IPS DF 4.7 (cell line): ENCODE results near the gene TSPAN11.
"Not testable (repeated sequence)": the region's sequence is repeated elsewhere in the genome, so short reads cannot be mapped to it uniquely, and the experiment has no call there.

Source experiments
- DNase-seq: peaks from one replicate; pipeline ENCODE4 v3.0.0-alpha.2; 2013; ENCODE audit warnings: low spot score; ENCODE audit errors: extremely low read depth

Gene TSPAN11

GRCh38 chr12:31000751-31001150 is 74.2 kb downstream of the TSPAN11 start:
- DNase-seq, result no peak

GRCh38 chr12:31001581-31002360 is 75.2 kb downstream of the TSPAN11 start:
- DNase-seq, result no peak

DNA sequence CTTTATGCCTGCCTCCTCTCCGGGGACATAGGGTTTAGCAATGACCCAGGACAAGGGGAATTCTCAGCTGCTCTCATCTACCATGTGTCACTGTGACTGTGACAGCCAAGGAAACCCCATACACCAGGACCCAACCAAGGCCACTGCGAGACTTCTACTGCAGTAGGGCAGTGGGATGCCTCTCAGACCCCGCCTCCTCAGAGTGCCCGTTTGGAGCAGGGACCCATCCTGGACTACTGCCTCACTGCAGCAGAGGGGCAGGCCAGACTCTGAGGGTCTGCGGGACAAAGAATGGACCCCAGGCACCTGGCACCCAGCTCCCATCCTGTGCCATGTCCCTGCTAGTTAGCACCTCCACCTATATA is 75.8 kb downstream of the TSPAN11 start:
- DNase-seq, result no peak

DNA sequence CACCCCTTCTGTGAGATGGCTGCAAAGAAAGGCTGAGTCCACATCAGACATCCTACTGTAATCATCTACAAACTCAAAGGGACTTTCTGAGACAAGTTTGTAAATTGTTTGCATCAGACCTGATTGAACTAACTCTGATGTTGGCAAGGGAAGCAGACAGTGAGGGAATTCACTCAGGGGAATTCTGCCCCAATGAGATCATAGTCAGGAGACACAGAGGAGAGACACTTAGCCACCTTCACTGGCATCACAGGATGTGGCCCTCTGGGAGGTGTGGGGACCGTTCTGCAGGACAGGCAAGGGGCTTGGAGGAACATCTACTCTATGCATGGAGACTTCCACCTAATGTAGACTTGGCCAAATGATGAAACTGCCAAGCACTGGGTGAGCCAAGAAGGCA is 76.5 kb downstream of the TSPAN11 start:
- DNase-seq, result no peak

DNA sequence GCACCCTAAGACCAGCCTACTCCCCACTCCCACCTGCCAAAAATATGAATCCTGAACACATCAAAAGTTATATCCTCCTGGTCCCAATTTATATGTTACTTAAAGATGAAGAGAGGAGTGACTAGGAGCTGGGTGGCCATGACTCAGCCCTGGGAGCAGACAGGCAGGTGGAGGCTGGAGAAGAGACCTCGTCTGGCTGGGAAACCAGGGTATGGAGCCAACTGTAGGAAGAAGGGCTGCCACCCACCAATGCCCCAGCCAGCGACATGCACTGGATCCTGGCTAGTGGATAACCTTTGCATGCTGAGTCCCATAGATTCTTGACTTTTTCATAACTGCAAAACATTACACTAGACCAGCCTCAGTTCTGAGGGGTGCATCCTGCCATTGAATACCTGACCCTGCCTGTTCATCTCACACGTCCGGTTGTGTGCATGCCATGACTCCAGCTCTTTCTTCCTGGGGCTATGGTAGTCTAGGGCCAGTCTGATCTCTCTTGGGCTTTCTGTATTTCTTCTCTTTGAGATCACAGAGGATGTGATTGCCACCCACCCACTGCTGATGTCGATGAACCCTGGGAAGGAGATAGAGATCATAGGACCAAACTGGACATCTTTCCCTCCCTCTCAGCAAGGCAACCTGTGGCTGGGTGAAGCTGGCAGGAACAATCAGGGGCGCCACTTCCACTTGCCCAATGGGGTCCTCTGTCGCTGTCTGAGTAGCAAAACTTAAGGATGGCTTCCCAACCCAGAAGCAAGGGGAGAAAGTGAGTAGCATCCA is 77.5 kb downstream of the TSPAN11 start:
- no peak for DNase-seq

DNA sequence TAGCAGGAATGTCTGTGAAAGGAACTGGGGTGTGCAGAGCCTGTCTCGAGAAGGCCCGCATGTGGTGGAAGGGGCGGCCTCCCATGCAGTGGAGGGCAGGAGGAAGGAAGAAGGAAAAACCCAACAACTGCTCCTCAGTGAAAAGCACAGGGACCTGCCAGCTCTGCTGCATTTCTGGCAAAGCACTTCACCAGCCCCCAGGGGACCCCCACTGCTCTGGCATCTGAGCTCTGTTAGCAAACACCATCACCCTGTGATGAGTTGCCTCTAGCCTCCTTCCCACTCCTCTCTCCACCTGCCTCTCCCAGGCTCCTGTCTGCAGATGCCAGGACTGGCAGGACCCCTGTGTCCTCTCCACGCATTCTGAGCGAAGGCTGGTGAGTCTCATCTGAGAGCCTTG is 78.1 kb downstream of the TSPAN11 start:
- no peak for DNase-seq

GRCh38 chr12:31005256-31005943 is 78.9 kb downstream of the TSPAN11 start:
- no peak for DNase-seq

GRCh38 chr12:31005944-31006361 is 79.4 kb downstream of the TSPAN11 start:
- no peak for DNase-seq

DNA sequence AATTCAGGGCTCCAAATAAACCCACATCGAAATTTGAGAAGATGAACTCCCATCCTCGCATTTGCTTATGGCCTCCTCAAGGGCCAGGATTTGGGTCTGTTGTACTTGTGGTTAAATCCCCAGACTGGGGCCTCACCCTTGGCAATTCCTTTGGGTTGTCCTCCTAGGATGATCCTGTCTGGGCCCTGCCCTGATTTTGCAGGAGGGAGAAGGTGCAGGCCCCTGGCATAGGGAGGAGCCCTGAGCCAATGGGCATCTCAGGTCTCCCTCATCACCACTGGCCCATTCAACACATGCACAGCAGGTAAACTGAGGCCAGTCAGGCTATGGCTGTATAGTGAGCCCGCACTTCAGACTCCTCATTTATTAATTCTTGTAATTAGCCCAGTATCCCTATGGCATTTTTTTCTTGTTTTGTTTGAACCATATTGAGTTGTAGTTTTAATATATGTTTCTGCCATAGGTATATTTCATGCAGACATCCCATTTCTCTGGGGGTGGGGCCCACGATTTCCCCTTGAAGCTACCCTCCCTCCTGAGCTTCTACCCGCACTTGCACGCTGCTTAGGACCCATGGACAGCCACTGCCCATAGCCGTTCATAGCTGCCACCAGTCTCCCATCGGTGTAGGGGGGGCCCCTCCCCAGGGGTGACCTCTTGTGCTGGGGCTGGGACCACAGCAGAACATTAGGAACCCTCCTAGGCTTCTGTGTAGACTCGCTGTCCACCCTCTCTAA is 80.0 kb downstream of the TSPAN11 start:
- DNase-seq, result no peak

DNA sequence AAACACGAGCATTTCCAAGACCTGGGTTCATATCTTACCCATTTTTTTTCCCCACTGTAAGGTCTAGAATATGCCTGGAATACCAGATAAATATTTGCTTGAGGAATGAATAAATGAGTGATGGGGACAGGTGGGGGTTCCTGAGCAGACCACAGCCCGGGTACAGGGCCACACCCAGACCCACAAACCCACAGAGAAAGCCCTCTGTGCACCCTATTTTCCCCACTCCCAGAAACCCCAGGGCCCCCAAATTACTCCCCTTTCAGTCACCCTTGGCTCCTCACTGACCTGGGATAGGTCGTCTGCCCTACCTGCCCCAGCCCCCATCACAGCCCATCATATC is 80.6 kb downstream of the TSPAN11 start:
- DNase-seq, result no peak

GRCh38 chr12:31007636-31008175 is 81.2 kb downstream of the TSPAN11 start:
- DNase-seq, result no peak

- DNase-seq, result no peak
Observed at GRCh38 chr12:31008241-31008761, 81.8 kb downstream of the TSPAN11 start.

DNA sequence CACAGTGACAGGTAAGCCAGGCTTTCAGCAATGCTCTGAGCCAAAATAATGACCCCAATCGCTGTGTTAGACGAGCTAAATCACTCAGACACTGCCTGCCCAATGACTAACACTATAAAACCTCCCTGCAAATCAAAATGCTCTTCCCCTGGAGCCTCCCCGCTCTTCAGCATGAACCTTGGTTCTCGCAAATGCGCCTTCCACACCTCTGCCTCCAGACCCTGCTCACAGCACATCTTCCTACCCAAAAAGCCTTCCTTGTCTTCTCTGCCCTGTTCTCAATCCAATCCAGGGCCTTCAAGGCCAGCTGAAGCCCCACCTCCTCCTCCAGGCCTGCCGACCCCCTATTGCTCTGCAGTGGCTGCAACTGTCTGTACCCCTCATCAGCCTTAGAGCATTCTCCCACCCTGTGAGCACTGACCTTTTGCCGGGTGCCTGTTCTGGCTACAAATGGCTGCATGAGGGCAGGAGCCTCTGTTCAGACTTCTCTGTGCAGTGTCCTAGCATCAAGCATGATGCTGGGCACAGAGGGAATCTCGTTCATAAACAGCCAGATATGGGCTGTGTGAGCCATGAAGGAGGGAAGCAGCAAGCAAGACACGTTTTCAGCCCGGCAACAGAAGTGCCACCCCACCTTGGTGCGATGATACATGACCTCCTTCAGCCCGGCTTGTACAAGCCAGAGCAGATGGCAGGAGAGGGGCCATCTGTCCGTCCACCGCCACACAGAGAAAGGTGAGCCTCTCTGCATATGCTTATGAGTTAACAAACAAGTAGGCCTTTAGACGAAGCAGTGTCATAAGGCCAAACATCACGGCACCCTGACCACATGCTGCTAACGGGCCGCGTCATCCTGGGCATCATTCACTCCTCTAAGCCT is 82.7 kb downstream of the TSPAN11 start:
- DNase-seq, result no peak

DNA sequence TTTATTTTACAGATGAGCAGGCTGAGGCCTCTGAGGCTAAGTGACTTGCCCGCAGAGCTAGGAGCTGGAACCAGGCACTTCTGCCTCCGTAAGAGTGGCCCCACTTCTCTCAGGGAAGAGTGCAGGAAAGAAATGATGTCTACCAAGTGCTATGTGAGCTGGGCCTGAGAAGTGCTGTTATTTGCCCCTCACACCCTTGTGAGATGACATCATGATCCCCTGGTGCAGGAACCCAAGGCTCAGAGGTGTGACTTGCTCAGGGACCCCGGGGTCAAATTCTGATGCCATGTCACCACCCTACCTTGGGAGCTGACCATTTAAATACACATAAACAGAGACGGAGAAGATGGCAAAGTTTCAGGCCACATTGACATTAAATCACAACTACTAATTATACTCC is 83.4 kb downstream of the TSPAN11 start:
- no peak for DNase-seq

DNA sequence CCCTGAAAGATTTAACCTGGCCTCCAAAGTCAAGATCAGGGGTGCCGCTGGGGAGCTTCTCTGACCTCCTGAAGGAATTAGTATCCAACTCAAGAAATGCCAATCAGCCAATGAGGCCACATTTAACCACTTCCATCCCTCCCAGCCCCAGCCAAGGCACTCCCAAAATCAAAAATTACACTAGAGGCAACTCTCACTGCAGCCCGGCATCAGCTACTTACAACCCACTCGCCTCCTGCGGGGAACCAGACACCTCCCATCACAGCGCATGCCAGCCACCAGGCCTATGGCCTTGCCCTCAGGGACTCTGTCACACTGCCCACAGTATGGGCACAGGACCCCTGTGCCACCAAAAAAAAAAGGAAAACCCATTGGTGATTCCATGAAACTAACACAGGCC is 84.8 kb downstream of the TSPAN11 start:
- DNase-seq, result no peak

GRCh38 chr12:31011746-31012566 is 85.4 kb downstream of the TSPAN11 start:
- no peak for DNase-seq

DNA sequence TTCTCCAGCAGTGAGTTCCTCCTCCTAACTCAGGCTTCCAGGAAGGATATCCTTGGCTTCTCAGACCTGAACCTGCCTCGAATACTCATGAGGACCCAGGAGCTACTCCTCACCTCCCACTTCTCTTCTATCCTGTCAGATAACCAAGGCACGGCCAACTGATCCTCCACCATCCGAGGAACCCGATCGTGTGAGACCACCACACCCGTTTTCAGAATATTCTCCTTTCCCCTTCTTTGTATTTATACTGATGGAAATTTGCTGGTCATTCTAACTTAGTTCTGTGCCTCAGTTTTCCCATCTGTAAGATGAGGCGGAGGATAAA is 86.0 kb downstream of the TSPAN11 start:
- DNase-seq, result not testable (repeated sequence)

DNA sequence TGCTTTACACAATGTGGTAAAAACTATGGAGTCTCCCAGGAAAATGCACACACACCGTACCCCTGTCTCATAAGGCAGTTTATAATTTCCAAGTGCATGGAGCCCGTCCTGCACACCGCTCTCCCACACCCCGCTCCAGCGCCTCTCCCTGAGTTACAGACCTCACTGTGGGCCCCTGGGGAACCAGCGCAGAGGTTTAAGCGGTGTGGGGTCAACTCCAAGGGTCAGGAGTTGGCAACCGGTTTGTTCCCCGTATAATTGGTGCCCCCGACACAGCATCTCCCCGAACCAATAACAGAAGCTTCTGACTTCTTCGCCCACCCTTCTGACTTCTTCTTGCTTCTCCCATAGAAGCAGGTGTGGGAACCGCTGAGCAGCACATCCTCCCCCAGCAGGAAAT is 88.7 kb downstream of the TSPAN11 start:
- no peak for DNase-seq

GRCh38 chr12:31016057-31016456 is 89.5 kb downstream of the TSPAN11 start:
- no peak for DNase-seq
